Activated T-cell treated with anti-CD3 and anti-CD28 coated beads for 24 hours (primary cell): ENCODE results near the gene COA5.
"Not testable (repeated sequence)": the region's sequence is repeated elsewhere in the genome, so short reads cannot be mapped to it uniquely, and the experiment has no call there.

ENCODE experiments used
- DNase-seq: peaks from one replicate; pipeline ENCODE4 v3.0.0-alpha.2; 2020; ENCODE audit warnings: low read depth

The COA5 gene

GRCh38 chr2:98606431-98606830, 1.9 kb downstream of the COA5 start:
- no peak for DNase-seq

DNA sequence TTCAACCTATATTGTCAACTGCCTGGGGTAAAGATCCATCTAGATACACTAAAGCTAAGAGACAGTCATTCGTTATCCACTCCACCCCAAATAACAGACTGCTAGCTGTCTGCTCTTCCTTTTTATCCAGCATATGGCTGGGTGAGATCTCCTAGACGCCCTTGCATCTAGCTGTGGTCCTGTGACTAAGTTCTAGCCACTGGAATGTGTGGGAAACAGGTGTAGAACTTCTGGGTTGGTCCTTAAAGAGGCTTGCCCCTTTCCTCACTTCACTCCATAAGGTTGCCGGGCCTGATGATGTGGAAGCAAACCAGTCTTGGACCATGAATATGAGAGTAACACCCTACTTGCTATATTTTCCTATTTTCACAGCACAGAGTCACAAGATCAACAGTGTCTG, 3.2 kb downstream of the COA5 start:
- no peak for DNase-seq

DNA sequence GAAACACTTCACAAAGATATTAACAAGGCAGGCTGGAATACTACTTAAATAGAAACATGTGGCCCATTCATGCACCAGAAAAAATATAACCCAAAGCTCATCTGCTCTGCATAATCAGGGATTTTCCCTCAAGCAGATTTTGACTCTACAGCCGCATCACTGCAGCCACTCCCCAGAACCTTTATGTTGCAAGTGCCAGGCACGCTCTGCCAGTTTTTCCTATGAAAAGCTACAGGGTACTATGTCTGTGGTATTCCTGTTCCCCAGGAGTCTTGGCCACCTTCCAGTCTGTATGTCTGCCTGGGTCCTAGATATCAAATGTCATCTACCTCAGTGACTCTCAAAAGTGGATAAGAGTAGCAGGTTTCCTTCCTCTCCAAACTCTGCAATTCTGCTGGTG, 3.8 kb downstream of the COA5 start:
- DNase-seq = no peak

- no peak for DNase-seq
Observed at GRCh38 chr2:98601532-98602132, 6.7 kb downstream of the COA5 start.

GRCh38 chr2:98598781-98599428, 9.4 kb downstream of the COA5 start:
- DNase-seq = no peak

GRCh38 chr2:98594665-98595064, 13.6 kb downstream of the COA5 start:
- DNase-seq = not testable (repeated sequence)

- DNase-seq = no peak
Observed at GRCh38 chr2:98592565-98592964, 15.7 kb downstream of the COA5 start.

DNA sequence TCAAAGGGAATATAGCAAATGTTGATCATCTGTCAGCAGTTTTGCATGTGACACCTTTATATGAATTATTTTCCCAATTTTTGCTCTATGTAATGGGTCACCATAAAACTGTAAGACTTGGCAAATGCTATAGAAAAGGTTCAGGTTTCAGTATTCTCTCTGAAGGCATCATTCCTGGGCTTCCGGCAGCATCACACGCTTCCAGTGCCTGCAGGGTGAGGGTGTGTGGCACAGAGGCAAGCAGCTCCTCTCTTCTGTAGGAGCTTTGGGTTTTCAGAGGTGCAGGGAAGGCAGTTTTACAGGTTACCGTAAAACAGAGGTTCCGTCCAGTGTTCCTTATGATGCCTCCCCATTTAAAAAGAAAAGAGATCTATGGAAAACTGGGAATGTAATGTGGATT, 18.8 kb downstream of the COA5 start:
- DNase-seq = no peak

DNA sequence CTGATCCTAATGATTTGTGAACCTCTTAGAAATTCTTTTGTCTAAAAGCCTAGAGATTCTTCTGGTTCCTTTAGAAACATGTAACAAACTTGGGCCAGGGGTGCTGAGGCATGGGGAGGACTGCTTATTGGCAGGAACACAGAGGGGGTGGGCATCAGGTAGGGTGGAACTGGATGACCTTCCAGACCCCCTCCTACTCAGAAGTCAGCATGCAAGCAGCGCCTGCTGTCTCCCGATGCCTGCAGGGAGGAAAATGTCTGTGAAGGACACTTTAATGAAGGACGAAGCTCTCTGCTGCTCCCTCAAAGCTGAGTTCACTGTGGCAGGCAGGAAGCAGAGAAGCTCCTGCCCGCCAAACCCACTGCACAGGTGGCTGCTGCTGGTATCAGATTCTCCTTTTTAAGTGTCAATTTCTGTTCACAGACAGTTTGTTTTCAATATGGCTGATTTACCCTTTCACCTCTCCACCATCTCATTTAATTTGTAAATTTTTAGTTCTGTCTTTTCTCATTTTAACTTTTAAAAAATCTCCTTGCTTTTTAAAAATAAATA, 19.4 kb downstream of the COA5 start:
- no peak for DNase-seq

- no peak for DNase-seq
Observed at GRCh38 chr2:98586551-98587140, 21.7 kb downstream of the COA5 start.

- no peak for DNase-seq
Observed at GRCh38 chr2:98585386-98585785, 22.9 kb downstream of the COA5 start.

- no peak for DNase-seq
Observed at GRCh38 chr2:98583816-98584618, 24.3 kb downstream of the COA5 start.

GRCh38 chr2:98583276-98583675, 25.0 kb downstream of the COA5 start:
- no peak for DNase-seq

DNA sequence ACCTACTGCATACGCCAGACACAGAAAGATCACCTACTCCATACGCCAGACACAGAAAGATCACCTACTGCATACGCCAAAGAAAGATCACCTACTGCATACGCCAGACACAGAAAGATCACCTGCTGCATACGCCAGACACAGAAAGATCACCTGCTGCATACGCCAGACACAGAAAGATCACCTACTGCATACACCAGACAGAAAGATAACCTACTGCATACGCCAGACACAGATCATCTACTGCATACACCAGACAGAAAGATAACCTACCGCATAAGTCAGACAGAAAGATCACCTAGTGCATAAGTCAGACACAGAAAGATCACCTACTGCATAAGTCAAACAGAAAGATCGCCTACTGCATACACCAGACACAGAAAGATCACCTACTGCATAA, 25.8 kb downstream of the COA5 start:
- DNase-seq = no peak

- DNase-seq = no peak
Observed at GRCh38 chr2:98580656-98581284, 27.5 kb downstream of the COA5 start.

DNA sequence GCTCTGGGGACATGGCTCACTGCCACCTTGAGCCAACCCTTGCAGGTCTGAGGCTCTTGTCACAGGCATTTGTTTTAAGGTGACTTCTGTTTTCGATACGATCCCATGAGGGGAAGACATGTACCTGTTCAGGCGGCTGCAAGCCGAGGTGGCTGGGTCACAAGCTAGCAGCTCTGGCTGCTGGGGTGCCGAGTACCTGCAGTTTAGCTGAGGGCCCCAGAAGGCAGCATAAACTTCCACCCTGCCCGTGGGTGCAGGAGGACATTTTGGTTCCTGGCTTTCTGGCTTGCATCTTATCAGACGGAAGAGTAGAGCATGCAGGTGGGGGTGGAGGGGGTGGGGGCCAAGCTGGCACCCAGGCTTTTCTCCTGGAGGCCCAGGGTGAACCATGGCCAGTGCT, 28.4 kb downstream of the COA5 start:
- DNase-seq = no peak

DNA sequence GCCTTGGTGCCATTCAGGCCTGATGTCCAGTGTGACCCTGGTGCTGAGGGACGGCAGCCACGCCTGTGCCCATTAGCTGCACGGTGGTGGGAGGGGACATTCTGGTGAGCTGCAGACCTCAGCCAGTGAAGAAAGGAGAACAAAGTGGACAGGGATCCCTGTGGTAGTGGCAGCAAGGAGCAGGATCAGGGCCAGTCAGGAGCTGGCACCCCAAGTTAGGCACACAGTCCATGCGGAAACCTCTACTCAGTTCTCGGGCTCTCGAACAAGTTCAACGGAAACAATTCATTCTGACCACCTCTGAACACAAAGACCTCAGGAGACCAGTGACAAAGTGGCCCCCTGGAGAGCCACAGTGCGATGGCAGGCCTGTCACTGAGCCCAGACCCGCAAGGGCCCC, 30.1 kb downstream of the COA5 start:
- DNase-seq = no peak

GRCh38 chr2:98577313-98577712, 31.0 kb downstream of the COA5 start:
- DNase-seq = no peak

DNA sequence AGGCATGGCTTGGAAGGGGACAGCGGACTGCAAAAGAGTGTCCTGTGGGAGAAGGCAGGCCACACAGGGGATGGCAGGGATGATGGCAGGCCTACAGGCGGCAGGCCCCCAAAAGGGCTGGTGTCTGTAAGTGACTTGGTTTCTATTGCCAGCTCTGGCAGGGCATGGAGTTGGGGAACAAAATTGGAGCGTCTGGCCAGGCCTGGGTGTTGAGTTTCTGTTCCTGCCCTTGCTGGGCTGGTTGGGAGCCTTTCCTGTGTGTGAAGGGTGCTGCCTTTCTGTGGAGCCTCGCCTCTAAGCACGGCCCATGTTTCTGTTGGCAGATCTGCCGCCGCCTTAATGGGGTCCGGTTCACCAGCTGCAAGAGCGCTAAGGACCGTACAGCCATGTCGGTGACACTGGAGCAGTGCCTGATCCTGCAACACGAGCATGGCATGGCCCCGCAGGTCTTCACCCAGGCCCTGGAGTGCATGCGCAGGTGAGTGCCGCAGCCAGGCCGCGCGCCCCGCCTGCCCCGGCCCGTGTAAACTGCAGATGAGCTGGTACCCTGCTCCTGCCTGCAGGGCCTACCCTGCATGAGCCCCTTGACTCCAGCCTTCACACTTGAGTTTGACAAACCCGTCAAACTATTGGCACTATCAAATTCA, 31.5 kb downstream of the COA5 start:
- no peak for DNase-seq

GRCh38 chr2:98573426-98573825, 34.9 kb downstream of the COA5 start:
- no peak for DNase-seq

DNA sequence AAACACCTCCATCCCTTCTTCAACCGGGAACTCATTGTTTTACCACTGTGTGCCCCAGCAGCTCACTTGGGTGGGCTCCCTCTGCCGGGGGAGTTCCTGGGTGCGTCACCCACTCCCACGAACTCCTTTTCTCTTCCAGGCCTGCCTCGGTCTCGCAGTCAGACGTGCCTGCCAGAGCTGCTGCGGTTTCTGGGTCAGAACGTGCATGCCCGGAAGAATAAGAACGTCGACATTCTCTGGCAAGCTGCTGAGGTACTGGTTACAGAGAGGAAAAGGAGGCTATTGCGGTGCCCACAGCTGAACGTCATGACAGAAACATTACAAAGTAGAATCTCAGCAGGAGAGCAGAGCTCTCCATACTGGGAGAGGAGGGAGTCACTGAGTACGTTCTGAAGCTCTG, 35.6 kb downstream of the COA5 start:
- DNase-seq = no peak

- no peak for DNase-seq
Observed at GRCh38 chr2:98572211-98572610, 36.1 kb downstream of the COA5 start.
